GM21576 (cell line): ENCODE data around the gene OTUD1.
"Not testable (repeated sequence)": the region's sequence is repeated elsewhere in the genome, so short reads cannot be mapped to it uniquely, and the experiment has no call there.

Experiments used
- ATAC-seq: cut with Tn5 transposase; IDR thresholded peaks from one replicate; pipeline ENCODE4 v1.9.1; 2021; ENCODE audit warnings: mild to moderate bottlenecking, moderate library complexity; ENCODE audit not compliant: unreplicated experiment

Gene OTUD1

GRCh38 chr10:23438547-23439451 is at the start of gene OTUD1:
TSS of gene OTUD1 (plus strand) at chr10:23439075. CDS start at chr10:23439458, 383 bp downstream.
- ATAC-seq = peak; percentile 82

GRCh38 chr10:23390408-23390807 is 48.5 kb upstream of the OTUD1 start:
- not testable (repeated sequence) for ATAC-seq

GRCh38 chr10:23390809-23391208 is 48.1 kb upstream of the OTUD1 start:
- ATAC-seq = no peak

GRCh38 chr10:23391821-23392220 is 47.1 kb upstream of the OTUD1 start:
- ATAC-seq = no peak

- ATAC-seq = no peak
Measured at GRCh38 chr10:23395017-23395416, 43.9 kb upstream of the OTUD1 start.

- ATAC-seq = no peak
Measured at GRCh38 chr10:23396695-23397094, 42.2 kb upstream of the OTUD1 start.

- no peak for ATAC-seq
Measured at GRCh38 chr10:23399701-23400144, 39.2 kb upstream of the OTUD1 start.

GRCh38 chr10:23402856-23403255 is 36.0 kb upstream of the OTUD1 start:
- ATAC-seq = no peak

- ATAC-seq = no peak
Measured at GRCh38 chr10:23403278-23403677, 35.6 kb upstream of the OTUD1 start.

GRCh38 chr10:23403719-23404118 is 35.2 kb upstream of the OTUD1 start:
- ATAC-seq = no peak

- ATAC-seq = no peak
Measured at GRCh38 chr10:23404461-23404980, 34.4 kb upstream of the OTUD1 start.

- no peak for ATAC-seq
Measured at GRCh38 chr10:23405540-23405939, 33.3 kb upstream of the OTUD1 start.

- no peak for ATAC-seq
Measured at GRCh38 chr10:23406409-23406808, 32.5 kb upstream of the OTUD1 start.

GRCh38 chr10:23408330-23408976 is 30.4 kb upstream of the OTUD1 start:
- ATAC-seq = no peak

GRCh38 chr10:23412223-23412622 is 26.7 kb upstream of the OTUD1 start:
- ATAC-seq = no peak

GRCh38 chr10:23413629-23414089 is 25.2 kb upstream of the OTUD1 start:
- peak; percentile 92 for ATAC-seq

- no peak for ATAC-seq
Measured at GRCh38 chr10:23414658-23415057, 24.2 kb upstream of the OTUD1 start.

- no peak for ATAC-seq
Measured at GRCh38 chr10:23417254-23417653, 21.6 kb upstream of the OTUD1 start.

- no peak for ATAC-seq
Measured at GRCh38 chr10:23418051-23418681, 20.7 kb upstream of the OTUD1 start.

- ATAC-seq = no peak
Measured at GRCh38 chr10:23419201-23419600, 19.7 kb upstream of the OTUD1 start.

- no peak for ATAC-seq
Measured at GRCh38 chr10:23419655-23420329, 19.1 kb upstream of the OTUD1 start.
